ENCODE data around the gene ATP13A3. TPM values are rescaled to one million over a fixed set of nuclear protein-coding genes. Genes with fewer than 3 reads are reported as not detected.

Gene ATP13A3
- total RNA-seq, 1 donor from 2014 or later, result 79.2 TPM

DNA sequence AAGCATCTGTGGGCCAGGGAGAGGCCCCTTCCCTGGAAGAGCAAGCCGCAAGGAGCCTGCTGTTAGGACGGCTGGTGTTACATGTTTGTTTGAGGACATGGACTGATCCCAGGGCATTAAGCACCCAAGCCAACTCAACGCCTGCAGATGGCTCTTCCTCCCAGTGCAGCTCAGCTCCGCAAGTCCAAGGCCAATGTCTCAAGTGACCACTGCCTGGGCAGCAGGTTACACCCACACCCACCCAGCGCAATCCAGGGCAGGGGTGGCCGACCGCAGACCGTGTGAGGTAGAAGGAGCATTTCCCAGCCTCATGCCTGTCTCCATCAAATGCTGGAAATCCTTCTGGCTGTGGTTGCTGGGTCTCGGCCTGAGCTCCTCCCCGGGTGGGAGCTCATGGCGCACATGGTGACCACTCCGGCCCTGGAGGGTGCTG is 102.2 kb downstream of the ATP13A3 start:
- DNase-seq (ENCODE audit: low read depth) (no peak), FAIRE-seq (no peak)
- H3K4me3 ChIP-seq (ENCODE audit: insufficient read depth, low read depth, low read length), result no peak overlapping the region
- peaks cover 37% of the 10 kb centered on the region for H3K27me3 Mint-ChIP-seq (ENCODE audit: low read depth, unreplicated experiment)
- H3K79me2 ChIP-seq (ENCODE audit: insufficient read depth, low read length), result no peaks in the 10 kb centered on the region
- H3K9me3 ChIP-seq (ENCODE audit: insufficient read depth, low read depth, low read length), result no peaks in the 10 kb centered on the region
- no peak overlapping the region for H3K4me3 Mint-ChIP-seq (ENCODE audit: unreplicated experiment)
- TF ChIP-seq EZH2 (IDR thresholded peaks at IDR 0.05; ENCODE audit: insufficient read depth, low read length) (no peak), CTCF (IDR thresholded peaks at IDR 0.05; ENCODE audit: insufficient read depth, low read depth, low read length) (no peak)
- no peak overlapping the region for H3K4me2 ChIP-seq (ENCODE audit: low read length)
- no peaks in the 10 kb centered on the region for H3K36me3 ChIP-seq (ENCODE audit: insufficient read depth, low read length)
- H4K20me1 ChIP-seq (ENCODE audit: insufficient read depth, low read length), result no peaks in the 10 kb centered on the region
- H2AFZ ChIP-seq (ENCODE audit: low read depth, low read length), result no peak overlapping the region
- no peaks in the 10 kb centered on the region for H3K36me3 Mint-ChIP-seq (ENCODE audit: low read depth, unreplicated experiment)
- H3K4me1 ChIP-seq (ENCODE audit: insufficient read depth, low read length), result no peaks in the 10 kb centered on the region
- H3K9me3 Mint-ChIP-seq (ENCODE audit: unreplicated experiment), result no peaks in the 10 kb centered on the region
- no peaks in the 10 kb centered on the region for H3K4me1 Mint-ChIP-seq (ENCODE audit: low read depth, unreplicated experiment)
- peaks cover 23% of the 10 kb centered on the region for H3K27me3 ChIP-seq (ENCODE audit: insufficient read depth, low read length)
- H3K27ac ChIP-seq (ENCODE audit: low read depth, low read length), result no peak overlapping the region
- no peak overlapping the region for H3K9ac ChIP-seq (ENCODE audit: low read length)
- no peak overlapping the region for H3K27ac Mint-ChIP-seq (ENCODE audit: unreplicated experiment)

GRCh38 chr3:194384156-194384555 is 102.6 kb downstream of the ATP13A3 start:
- H4K20me1 ChIP-seq (ENCODE audit: insufficient read depth, low read length), result no peaks in the 10 kb centered on the region
- DNase-seq (ENCODE audit: low read depth) (no peak), FAIRE-seq (no peak)
- H3K4me1 ChIP-seq (ENCODE audit: insufficient read depth, low read length), result no peaks in the 10 kb centered on the region
- Mint-ChIP-seq H3K4me3 (ENCODE audit: unreplicated experiment) (no peak overlapping the region), H3K27ac (ENCODE audit: unreplicated experiment) (no peak overlapping the region), H3K27me3 (ENCODE audit: low read depth, unreplicated experiment) (peaks cover 38% of the 10 kb centered on the region), H3K4me1 (ENCODE audit: low read depth, unreplicated experiment) (no peaks in the 10 kb centered on the region), H3K9me3 (ENCODE audit: unreplicated experiment) (no peaks in the 10 kb centered on the region), H3K36me3 (ENCODE audit: low read depth, unreplicated experiment) (no peaks in the 10 kb centered on the region)
- TF ChIP-seq EZH2 (IDR thresholded peaks at IDR 0.05; ENCODE audit: insufficient read depth, low read length), result no peak
- TF ChIP-seq CTCF (IDR thresholded peaks at IDR 0.05; ENCODE audit: insufficient read depth, low read depth, low read length), result no peak
- no peaks in the 10 kb centered on the region for H3K79me2 ChIP-seq (ENCODE audit: insufficient read depth, low read length)
- no peak overlapping the region for H2AFZ ChIP-seq (ENCODE audit: low read depth, low read length)
- H3K27me3 ChIP-seq (ENCODE audit: insufficient read depth, low read length), result peaks cover 27% of the 10 kb centered on the region
- H3K4me2 ChIP-seq (ENCODE audit: low read length), result no peak overlapping the region
- no peaks in the 10 kb centered on the region for H3K9me3 ChIP-seq (ENCODE audit: insufficient read depth, low read depth, low read length)
- H3K36me3 ChIP-seq (ENCODE audit: insufficient read depth, low read length), result no peaks in the 10 kb centered on the region
- H3K4me3 ChIP-seq (ENCODE audit: insufficient read depth, low read depth, low read length), result no peak overlapping the region
- no peak overlapping the region for H3K27ac ChIP-seq (ENCODE audit: low read depth, low read length)
- no peak overlapping the region for H3K9ac ChIP-seq (ENCODE audit: low read length)

- Mint-ChIP-seq H3K27me3 (ENCODE audit: low read depth, unreplicated experiment) (peaks cover 44% of the 10 kb centered on the region), H3K36me3 (ENCODE audit: low read depth, unreplicated experiment) (no peaks in the 10 kb centered on the region), H3K4me1 (ENCODE audit: low read depth, unreplicated experiment) (no peaks in the 10 kb centered on the region), H3K9me3 (ENCODE audit: unreplicated experiment) (no peaks in the 10 kb centered on the region), H3K27ac (ENCODE audit: unreplicated experiment) (no peak overlapping the region), H3K4me3 (ENCODE audit: unreplicated experiment) (no peak overlapping the region)
- Histone ChIP-seq H3K9ac (ENCODE audit: low read length) (no peak overlapping the region), H3K27ac (ENCODE audit: low read depth, low read length) (no peak overlapping the region), H3K9me3 (ENCODE audit: insufficient read depth, low read depth, low read length) (no peaks in the 10 kb centered on the region), H3K36me3 (ENCODE audit: insufficient read depth, low read length) (no peaks in the 10 kb centered on the region), H3K4me1 (ENCODE audit: insufficient read depth, low read length) (no peaks in the 10 kb centered on the region), H3K4me2 (ENCODE audit: low read length) (no peak overlapping the region), H4K20me1 (ENCODE audit: insufficient read depth, low read length) (no peaks in the 10 kb centered on the region), H2AFZ (ENCODE audit: low read depth, low read length) (no peak overlapping the region), H3K4me3 (ENCODE audit: insufficient read depth, low read depth, low read length) (no peak overlapping the region), H3K79me2 (ENCODE audit: insufficient read depth, low read length) (no peaks in the 10 kb centered on the region), H3K27me3 (ENCODE audit: insufficient read depth, low read length) (peaks cover 32% of the 10 kb centered on the region)
- DNase-seq (ENCODE audit: low read depth) (no peak), FAIRE-seq (no peak)
- TF ChIP-seq EZH2 (IDR thresholded peaks at IDR 0.05; ENCODE audit: insufficient read depth, low read length) (no peak), CTCF (IDR thresholded peaks at IDR 0.05; ENCODE audit: insufficient read depth, low read depth, low read length) (no peak)
Observed at GRCh38 chr3:194383276-194383940, 103.4 kb downstream of the ATP13A3 start.
